ENCODE data around the gene MED6. TPM values are rescaled to one million over a fixed set of nuclear protein-coding genes. Genes with fewer than 3 reads are reported as not detected.

MED6 gene
- total and polyA plus RNA-seq, 2 of the 13 experiments (the other 11 are each of a cell fraction or from before 2014, with no cell fraction given) = 44.8 to 47.8 TPM

DNA sequence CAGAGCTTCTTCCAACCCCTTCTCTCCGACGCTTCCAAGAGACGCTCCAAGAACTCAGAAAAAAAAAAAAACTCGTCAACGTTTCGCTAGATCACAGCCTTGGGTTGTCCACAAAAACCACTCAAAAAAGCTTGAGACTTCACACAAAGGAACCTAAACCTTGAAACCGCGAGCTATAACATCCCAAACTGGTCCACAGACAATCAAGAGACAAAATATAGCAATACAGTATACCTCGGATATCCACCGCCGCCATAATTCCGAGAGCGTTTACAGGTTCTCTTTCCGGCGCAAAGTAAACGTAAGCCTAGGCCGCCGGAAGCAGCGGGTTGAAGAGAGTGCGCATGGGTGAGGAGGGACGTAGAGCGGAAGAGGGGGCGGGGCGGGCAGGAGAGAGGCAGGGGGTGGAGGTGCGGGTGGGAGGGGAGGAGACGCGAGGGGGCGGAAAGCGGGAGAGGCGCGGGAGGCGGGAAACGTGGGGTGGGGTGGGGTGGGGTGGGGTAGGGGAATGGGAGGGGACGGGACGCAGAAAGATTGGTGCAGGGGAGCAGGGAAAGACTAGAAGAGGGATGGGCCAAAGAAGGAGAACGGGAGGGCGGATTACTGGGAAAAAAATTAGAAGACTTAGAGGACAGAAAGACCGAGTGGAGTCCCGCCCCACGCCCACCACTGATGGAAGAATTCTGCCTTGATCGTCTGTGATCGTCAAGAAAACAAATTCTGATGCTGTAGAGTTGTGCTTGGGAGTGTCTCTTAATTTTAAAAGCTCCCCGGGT is at the start of gene MED6 (continued):
- peak; percentile 88 for TF ChIP-seq ZHX2 (IDR thresholded peaks at IDR 0.05; ENCODE audit: low read depth)
- no peak for TF ChIP-seq ZHX2 (CRISPR knock-in tag; IDR thresholded peaks at IDR 0.05; ENCODE audit: borderline replicate concordance)
- 0 out of 2 replicates have a peak, but pooled peaks have one; percentile 38 for TF ChIP-seq ZNF335 (CRISPR knock-in tag; IDR thresholded peaks at IDR 0.05)
- TF ChIP-seq, protein P1, sequence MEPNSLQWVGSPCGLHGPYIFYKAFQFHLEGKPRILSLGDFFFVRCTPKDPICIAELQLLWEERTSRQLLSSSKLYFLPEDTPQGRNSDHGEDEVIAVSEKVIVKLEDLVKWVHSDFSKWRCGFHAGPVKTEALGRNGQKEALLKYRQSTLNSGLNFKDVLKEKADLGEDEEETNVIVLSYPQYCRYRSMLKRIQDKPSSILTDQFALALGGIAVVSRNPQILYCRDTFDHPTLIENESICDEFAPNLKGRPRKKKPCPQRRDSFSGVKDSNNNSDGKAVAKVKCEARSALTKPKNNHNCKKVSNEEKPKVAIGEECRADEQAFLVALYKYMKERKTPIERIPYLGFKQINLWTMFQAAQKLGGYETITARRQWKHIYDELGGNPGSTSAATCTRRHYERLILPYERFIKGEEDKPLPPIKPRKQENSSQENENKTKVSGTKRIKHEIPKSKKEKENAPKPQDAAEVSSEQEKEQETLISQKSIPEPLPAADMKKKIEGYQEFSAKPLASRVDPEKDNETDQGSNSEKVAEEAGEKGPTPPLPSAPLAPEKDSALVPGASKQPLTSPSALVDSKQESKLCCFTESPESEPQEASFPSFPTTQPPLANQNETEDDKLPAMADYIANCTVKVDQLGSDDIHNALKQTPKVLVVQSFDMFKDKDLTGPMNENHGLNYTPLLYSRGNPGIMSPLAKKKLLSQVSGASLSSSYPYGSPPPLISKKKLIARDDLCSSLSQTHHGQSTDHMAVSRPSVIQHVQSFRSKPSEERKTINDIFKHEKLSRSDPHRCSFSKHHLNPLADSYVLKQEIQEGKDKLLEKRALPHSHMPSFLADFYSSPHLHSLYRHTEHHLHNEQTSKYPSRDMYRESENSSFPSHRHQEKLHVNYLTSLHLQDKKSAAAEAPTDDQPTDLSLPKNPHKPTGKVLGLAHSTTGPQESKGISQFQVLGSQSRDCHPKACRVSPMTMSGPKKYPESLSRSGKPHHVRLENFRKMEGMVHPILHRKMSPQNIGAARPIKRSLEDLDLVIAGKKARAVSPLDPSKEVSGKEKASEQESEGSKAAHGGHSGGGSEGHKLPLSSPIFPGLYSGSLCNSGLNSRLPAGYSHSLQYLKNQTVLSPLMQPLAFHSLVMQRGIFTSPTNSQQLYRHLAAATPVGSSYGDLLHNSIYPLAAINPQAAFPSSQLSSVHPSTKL (CRISPR knock-in tag; IDR thresholded peaks at IDR 0.05) = 0 out of 2 replicates have a peak, but pooled peaks have one; percentile 12
- no peak for TF ChIP-seq MXD3 (CRISPR knock-in tag; IDR thresholded peaks at IDR 0.05)
- TF ChIP-seq, protein P2, sequence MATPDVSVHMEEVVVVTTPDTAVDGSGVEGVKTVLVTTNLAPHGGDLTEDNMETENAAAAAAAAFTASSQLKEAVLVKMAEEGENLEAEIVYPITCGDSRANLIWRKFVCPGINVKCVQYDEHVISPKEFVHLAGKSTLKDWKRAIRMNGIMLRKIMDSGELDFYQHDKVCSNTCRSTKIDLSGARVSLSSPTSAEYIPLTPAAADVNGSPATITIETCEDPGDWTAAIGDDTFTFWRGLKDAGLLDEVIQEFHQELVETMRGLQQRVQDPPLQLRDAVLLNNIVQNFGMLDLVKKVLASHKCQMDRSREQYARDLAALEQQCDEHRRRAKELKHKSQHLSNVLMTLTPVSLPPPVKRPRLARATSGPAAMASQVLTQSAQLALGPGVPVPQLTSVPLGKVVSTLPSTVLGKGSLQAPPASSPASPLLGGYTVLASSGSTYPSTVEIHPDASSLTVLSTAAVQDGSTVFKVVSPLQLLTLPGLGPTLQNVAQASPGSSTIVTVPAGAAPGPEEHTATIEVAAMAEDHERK (CRISPR knock-in tag; IDR thresholded peaks at IDR 0.05; ENCODE audit: low read depth) = peak; percentile 56; the same call in 1 of the 2 replicates
- peak; percentile 41 for TF ChIP-seq FOXA3 (CRISPR knock-in tag; IDR thresholded peaks at IDR 0.05)
- 0 out of 2 replicates have a peak, but pooled peaks have one; percentile 17 for TF ChIP-seq KLF12 (CRISPR knock-in tag; IDR thresholded peaks at IDR 0.05; ENCODE audit: borderline replicate concordance)
- TF ChIP-seq ZNF574 (CRISPR knock-in tag; IDR thresholded peaks at IDR 0.05) = peak; percentile 77
- TF ChIP-seq PATZ1 (CRISPR knock-in tag; IDR thresholded peaks at IDR 0.05) = 0 out of 2 replicates have a peak, but pooled peaks have one; percentile 20

Data from HepG2 (cell line).